Activated CD4-positive, alpha-beta T cell treated with anti-CD3 and anti-CD28 coated beads for 24 hours (primary cell): ENCODE measurements around the gene C1QL1.

ENCODE experiments used
- DNase-seq, 2 donors: peaks; one replicate each; pipeline ENCODE4 v3.0.0-alpha.2; 2020; ENCODE audit warnings: low read depth in 2 of 2

C1QL1 gene

GRCh38 chr17:44932096-44932786 lies 35.9 kb downstream of the C1QL1 start:
- no peak for DNase-seq

- no peak for DNase-seq
These were observed 36.7 kb downstream of the C1QL1 start for GRCh38 chr17:44931376-44931775.

- DNase-seq = no peak
These were observed 37.4 kb downstream of the C1QL1 start for GRCh38 chr17:44930667-44931066.

- no peak for DNase-seq
These were observed 39.0 kb downstream of the C1QL1 start for GRCh38 chr17:44928950-44929720.

GRCh38 chr17:44928136-44928535 lies 40.0 kb downstream of the C1QL1 start:
- no peak for DNase-seq

GRCh38 chr17:44927696-44928095 lies 40.4 kb downstream of the C1QL1 start:
- DNase-seq = no peak

GRCh38 chr17:44926821-44927525 lies 41.1 kb downstream of the C1QL1 start:
- no peak for DNase-seq

- no peak for DNase-seq
These were observed 42.1 kb downstream of the C1QL1 start for GRCh38 chr17:44925731-44926697.

GRCh38 chr17:44924107-44924544 lies 44.0 kb downstream of the C1QL1 start:
- DNase-seq = no peak

GRCh38 chr17:44922746-44923470 lies 45.2 kb downstream of the C1QL1 start:
- DNase-seq = no peak

- DNase-seq = no peak
These were observed 46.0 kb downstream of the C1QL1 start for GRCh38 chr17:44922136-44922535.

GRCh38 chr17:44921122-44921882 lies 46.8 kb downstream of the C1QL1 start:
- DNase-seq = no peak

GRCh38 chr17:44920565-44920940 lies 47.5 kb downstream of the C1QL1 start:
- DNase-seq = no peak

GRCh38 chr17:44919885-44920564 lies 48.1 kb downstream of the C1QL1 start:
- DNase-seq = peak; percentile 30 to 35

- no peak for DNase-seq
These were observed 48.7 kb downstream of the C1QL1 start for GRCh38 chr17:44919411-44919810.

GRCh38 chr17:44918006-44918405 lies 50.1 kb downstream of the C1QL1 start:
- DNase-seq = no peak

- no peak for DNase-seq
These were observed 50.6 kb downstream of the C1QL1 start for GRCh38 chr17:44917456-44917855.

GRCh38 chr17:44916781-44917241 lies 51.3 kb downstream of the C1QL1 start:
- no peak for DNase-seq
